Measurements from ENCODE around the gene DHCR24.

DHCR24 gene

DNA sequence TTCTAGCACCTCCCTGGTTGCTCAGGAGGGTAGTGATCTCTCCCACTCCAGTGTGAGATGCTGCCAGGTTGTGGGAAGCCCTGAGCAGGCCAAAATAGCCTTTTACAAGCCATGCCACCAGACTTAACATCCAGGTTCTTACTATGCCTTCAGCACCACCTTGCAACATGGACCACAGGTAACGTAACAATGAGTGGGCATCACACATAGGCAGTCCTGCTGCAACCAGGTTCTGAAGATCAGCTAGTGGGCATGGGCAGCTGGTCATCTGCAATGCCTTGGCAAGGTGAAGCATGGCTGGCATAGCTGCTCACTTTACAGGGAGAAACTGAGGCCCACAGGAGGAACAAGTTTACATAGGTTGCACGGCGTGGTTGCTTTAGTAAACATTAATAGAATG is 40.7 kb downstream of the DHCR24 start:
- no peak for DNase-seq (ENCODE audit: low spot score)

DNA sequence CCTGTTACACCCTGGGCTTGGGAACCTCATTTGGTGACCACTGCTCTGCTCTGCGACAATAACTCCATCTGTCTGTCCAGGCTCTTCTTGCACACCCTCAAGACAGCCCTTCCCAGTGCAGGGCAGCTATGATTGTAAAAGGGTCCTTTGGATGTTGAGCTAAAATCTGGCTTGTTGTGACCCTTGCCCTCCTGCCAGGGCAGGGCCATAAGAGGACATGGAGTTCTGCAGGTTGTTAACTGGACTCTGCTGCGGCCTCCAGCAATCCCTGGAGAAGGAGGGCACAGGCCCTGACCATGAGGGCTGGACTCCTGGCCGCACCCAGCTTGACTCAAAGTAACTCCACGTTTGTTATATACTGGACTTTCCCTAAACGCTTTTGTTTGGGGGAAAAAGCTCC is 41.2 kb downstream of the DHCR24 start:
- DNase-seq (ENCODE audit: low spot score), result no peak

DNA sequence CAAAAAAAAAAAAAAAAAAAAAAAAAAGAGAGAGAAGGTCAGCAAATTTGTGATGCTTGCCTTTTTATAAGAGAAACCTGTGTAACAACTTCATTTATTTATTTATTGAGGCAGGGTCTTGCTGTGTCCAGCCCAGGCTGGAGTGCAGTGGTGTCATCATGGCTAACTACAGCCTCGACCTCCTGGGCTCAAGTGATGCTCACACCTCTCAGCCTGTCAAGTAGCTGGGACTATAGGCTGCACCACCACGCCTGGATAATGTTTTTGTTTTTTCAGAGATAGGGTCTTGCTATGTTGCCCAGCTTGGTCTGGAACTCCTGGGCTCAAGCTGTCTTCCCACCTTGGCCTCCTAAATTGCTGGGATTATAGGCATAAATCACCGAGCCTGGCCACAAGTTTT is 42.4 kb downstream of the DHCR24 start:
- DNase-seq (ENCODE audit: low spot score), result no peak

DNA sequence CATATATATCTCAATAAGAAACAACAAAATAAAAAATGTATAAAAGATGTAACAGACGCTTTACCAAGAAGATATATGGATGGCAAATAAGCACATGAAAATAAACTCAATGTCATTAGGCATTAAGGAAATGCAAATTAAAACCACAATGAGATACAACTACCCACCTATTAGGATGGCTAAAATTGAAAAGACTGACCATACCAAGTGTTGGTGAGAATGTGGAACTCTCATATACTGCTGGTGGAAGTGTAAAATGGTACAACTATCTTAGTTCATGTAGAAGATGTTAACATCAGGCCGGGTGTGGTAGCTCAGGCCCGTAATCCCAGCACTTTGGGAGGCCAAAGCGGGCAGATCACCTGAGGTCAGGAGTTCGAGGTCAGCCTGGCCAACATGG is 43.5 kb downstream of the DHCR24 start:
- no peak for DNase-seq (ENCODE audit: low spot score)

GRCh38 chr1:54842963-54843362 is 44.0 kb downstream of the DHCR24 start:
- no peak for DNase-seq (ENCODE audit: low spot score)

- DNase-seq (ENCODE audit: low spot score), result no peak
Measured at GRCh38 chr1:54842206-54842915, 44.6 kb downstream of the DHCR24 start.

- DNase-seq (ENCODE audit: low spot score), result no peak
Measured at GRCh38 chr1:54839824-54840223, 47.2 kb downstream of the DHCR24 start.

- no peak for DNase-seq (ENCODE audit: low spot score)
Measured at GRCh38 chr1:54838565-54839180, 48.3 kb downstream of the DHCR24 start.

DNA sequence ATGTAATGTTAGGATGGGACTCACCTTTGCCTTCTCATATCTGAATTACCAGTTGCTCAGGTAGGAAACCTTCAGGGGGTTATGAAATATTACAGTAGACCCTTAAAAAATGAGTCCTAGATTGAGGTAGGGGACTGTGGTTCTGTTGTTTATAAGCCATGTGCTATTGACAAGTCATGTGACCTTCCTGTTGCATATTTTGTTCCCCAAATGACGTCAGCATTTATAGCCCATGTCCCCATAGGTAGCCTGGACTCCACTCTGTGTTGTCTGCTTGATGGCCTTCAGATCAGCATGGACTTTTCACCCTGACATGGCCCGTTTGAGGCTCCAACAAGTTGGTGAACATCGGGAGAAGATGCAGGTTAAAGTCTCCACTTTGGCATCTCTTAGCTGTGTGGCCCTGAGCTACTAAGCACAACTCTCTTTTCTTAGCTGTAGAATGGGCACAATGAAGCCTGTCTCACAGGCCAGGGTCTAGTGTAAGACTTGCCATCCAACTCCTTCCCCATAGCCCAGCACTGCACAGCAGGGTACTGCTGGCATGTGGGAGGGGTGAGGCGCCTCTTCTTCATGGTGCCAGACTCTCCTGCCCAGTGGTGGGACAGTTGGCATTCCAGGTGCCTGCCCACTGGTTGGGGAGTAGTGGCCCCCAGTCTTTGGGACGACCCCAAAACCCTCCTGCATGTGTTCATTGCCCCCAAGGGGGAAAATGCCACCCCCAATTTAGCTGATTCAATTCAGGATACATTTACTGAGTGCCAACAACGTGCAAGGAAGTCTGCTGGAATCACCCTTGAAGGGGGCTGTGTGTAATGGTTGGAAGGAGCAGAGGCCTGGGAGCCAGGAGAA is 49.8 kb downstream of the DHCR24 start:
- no peak for DNase-seq (ENCODE audit: low spot score)

- DNase-seq (ENCODE audit: low spot score), result no peak
Measured at GRCh38 chr1:54836594-54836993, 50.4 kb downstream of the DHCR24 start.

- DNase-seq (ENCODE audit: low spot score), result no peak
Measured at GRCh38 chr1:54835970-54836369, 51.0 kb downstream of the DHCR24 start.

GRCh38 chr1:54835131-54835898 is 51.7 kb downstream of the DHCR24 start:
- no peak for DNase-seq (ENCODE audit: low spot score)

- no peak for DNase-seq (ENCODE audit: low spot score)
Measured at GRCh38 chr1:54834007-54834541, 52.9 kb downstream of the DHCR24 start.

DNA sequence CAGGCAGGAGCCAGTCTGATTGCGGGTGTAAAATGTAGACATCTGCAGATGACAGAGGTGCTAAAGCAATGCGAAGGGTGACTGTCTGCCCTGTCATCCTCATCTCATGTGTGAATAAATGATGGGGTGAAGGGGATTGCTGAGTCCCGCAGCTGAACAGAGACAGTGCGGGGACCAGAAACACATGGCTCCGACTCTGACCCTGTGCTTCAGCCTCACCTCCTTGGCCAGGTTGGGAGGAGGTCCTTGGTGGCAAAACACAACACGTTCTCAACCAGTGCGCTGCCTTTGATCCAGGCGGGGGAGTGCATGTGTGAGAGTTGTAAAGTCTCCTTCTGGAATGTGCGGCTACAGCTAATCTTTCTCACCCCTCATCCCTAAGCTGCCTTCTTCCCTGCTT is 53.9 kb downstream of the DHCR24 start:
- DNase-seq (ENCODE audit: low spot score), result no peak

DNA sequence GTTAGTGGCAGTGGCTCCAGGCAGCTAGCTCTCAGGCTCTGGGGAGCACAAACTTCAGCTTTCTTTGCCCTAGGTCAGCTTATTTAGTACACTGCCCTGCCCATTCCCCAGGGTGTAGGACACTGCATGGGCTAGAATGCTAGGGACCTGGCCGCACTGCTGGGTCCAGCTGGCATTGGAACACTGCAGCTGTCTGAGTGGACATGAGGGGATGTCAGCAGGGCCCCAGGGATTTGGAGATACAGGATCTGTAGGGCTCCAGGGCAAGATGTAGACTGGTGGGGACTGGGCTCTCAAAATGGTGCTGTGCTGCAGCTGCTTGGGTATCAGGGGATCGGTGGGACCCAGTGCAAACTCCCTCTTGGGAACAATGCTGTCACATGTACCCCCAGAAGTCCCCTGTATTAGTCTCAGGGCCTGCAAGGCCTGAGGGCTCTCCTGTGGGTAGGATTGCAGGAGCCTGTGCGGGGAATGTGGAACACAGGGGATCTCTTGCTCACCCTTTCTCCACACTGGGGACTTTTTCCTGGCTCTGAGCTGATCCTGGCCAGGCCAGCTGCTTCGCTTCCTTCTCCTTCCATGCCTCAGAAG is 60.7 kb downstream of the DHCR24 start:
- no peak for DNase-seq (ENCODE audit: low spot score)

- DNase-seq (ENCODE audit: low spot score), result no peak
Measured at GRCh38 chr1:54825696-54826095, 61.3 kb downstream of the DHCR24 start.

DNA sequence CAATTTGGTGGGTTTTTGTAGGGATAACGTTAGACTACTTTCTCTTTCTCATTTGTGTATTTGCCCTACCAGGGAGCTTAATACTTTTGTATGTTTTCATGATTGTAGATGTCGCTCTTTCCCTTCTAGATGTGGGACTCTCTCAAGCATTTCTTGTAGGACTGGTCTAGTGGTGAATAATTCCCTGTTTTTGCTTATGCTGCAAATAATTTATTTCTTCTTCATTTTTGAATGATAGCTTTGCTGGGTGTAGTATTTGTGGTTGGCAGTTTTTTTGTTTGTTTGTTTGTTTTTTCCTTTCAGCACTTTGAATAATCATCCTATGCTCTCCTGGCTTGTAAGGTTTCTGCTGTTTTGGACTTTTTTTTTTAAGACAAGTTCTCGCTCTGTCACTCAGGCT is 63.3 kb downstream of the DHCR24 start:
- no peak for DNase-seq (ENCODE audit: low spot score)

DNA sequence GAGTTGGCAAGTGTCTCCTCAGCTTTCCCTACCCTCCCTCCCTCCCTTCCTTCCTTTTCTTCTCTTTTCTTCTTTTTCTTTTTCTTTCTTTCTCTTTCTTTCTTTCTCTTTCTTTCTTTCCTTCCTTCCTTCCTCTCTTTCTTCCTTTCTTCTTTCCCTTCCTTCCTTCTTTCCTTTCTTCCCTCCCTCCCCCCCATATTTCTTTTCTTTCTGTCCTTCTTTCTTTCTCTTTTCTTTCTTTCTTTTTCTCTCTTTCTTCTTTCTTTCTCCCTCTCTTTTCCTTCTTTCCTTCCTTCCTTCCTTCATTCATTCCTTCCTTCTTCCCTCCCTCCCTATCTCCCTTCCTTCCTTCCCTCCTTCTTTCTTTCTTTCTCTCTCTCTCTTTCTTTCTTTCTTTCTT is 67.3 kb downstream of the DHCR24 start:
- DNase-seq (ENCODE audit: low spot score), result no peak

DNA sequence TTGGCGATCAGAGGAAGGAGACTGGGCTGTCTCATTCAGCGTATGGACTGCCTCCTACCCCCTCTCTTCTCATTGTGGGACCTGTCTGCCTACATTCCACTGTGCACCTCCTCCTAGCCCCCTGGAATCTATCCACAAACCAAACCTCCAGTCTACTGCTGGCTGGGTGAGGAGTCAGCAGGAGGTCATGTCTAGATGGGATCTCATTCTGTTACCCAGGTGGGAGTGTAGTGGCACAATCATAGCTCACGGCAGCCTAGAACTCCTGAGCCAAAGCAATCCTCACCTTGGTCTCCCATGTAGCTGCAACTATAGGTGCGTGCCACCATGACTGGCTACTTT is 67.8 kb downstream of the DHCR24 start:
- DNase-seq (ENCODE audit: low spot score), result no peak

GRCh38 chr1:54818461-54819194 is 68.4 kb downstream of the DHCR24 start:
- DNase-seq (ENCODE audit: low spot score), result no peak

GRCh38 chr1:54816951-54817350 is 70.0 kb downstream of the DHCR24 start:
- DNase-seq (ENCODE audit: low spot score), result no peak

All from activated CD4-positive, alpha-beta T cell treated with anti-CD3 and anti-CD28 coated beads, Interleukin-2, Interleukin-4, amounts not matched to agents 100 ng/mL and 50 ng/mL, durations not matched to agents 16 hours and 8 hours (primary cell).